NT2/D1 (cell line): ENCODE results near the gene CHST9.

Experiments used
- DNase-seq: peaks from one replicate; pipeline ENCODE4 v3.0.0-alpha.2; 2011; ENCODE audit warnings: low read depth, low spot score
- H3K27me3 ChIP-seq: 2 replicates; pipeline ENCODE4 v1.6.0; 2011; ENCODE audit warnings: mild to moderate bottlenecking; ENCODE audit not compliant: insufficient read length, insufficient read depth
- H3K36me3 ChIP-seq: 2 replicates; pipeline ENCODE4 v1.6.1; 2011; ENCODE audit warnings: mild to moderate bottlenecking, low read length, mixed read lengths; ENCODE audit not compliant: insufficient read depth, insufficient read length
- H3K4me1 ChIP-seq: 2 replicates; pipeline ENCODE4 v1.5.1; 2011; ENCODE audit not compliant: insufficient read depth, insufficient read length
- H3K4me3 ChIP-seq: 2 replicates; pipeline ENCODE4 v1.5.1; 2011; ENCODE audit warnings: low read depth; ENCODE audit not compliant: insufficient read length
- H3K9ac ChIP-seq: 2 replicates; pipeline ENCODE4 v1.6.0; 2011; ENCODE audit warnings: low read depth; ENCODE audit not compliant: insufficient read length
- H3K9me3 ChIP-seq: 2 replicates; pipeline ENCODE4 v1.5.1; 2011; ENCODE audit warnings: mild to moderate bottlenecking, low read length; ENCODE audit not compliant: insufficient read depth
- SUZ12 ChIP-seq: IDR thresholded peaks from 2 replicates; pipeline ENCODE4 v1.6.1; 2011; ENCODE audit not compliant: insufficient read length, insufficient read depth; ENCODE audit errors: extremely low read depth
- YY1 ChIP-seq: IDR thresholded peaks from 2 replicates; pipeline ENCODE4 v1.6.1; 2011; ENCODE audit not compliant: insufficient read length, insufficient read depth
- ZNF274 ChIP-seq: IDR thresholded peaks from 2 replicates; pipeline ENCODE4 v1.6.1; 2011; ENCODE audit warnings: mild to moderate bottlenecking, low read depth, low read length

The CHST9 gene

GRCh38 chr18:27141876-27142275 lies 43.2 kb downstream of the CHST9 start:
- H3K9me3 ChIP-seq = no peaks in the 10 kb centered on the region
- no peak overlapping the region for H3K4me3 ChIP-seq
- H3K36me3 ChIP-seq = no peaks in the 10 kb centered on the region
- no peak for TF ChIP-seq YY1
- TF ChIP-seq ZNF274 = no peak
- no peak for TF ChIP-seq SUZ12
- no peak for DNase-seq
- H3K27me3 ChIP-seq = no peaks in the 10 kb centered on the region
- no peaks in the 10 kb centered on the region for H3K4me1 ChIP-seq
- no peak overlapping the region for H3K9ac ChIP-seq

GRCh38 chr18:27138079-27138478 lies 47.0 kb downstream of the CHST9 start:
- DNase-seq = no peak
- no peak overlapping the region for H3K9ac ChIP-seq

GRCh38 chr18:27136208-27136535 lies 48.9 kb downstream of the CHST9 start:
- no peak for TF ChIP-seq YY1
- TF ChIP-seq SUZ12 = no peak
- TF ChIP-seq ZNF274 = no peak
- Histone ChIP-seq H3K9ac (no peak overlapping the region), H3K4me3 (no peak overlapping the region), H3K4me1 (no peaks in the 10 kb centered on the region), H3K36me3 (no peaks in the 10 kb centered on the region), H3K27me3 (no peaks in the 10 kb centered on the region), H3K9me3 (no peaks in the 10 kb centered on the region)
- DNase-seq = no peak

More at GRCh38 chr18:27138079-27138478, 47.0 kb downstream of the CHST9 start:
- no peak for TF ChIP-seq ZNF274
- no peaks in the 10 kb centered on the region for H3K36me3 ChIP-seq
- no peaks in the 10 kb centered on the region for H3K9me3 ChIP-seq
- no peak overlapping the region for H3K4me3 ChIP-seq
- H3K4me1 ChIP-seq = no peaks in the 10 kb centered on the region
- H3K27me3 ChIP-seq = no peaks in the 10 kb centered on the region

- TF ChIP-seq ZNF274 = no peak
- TF ChIP-seq SUZ12 = no peak
- no peak for TF ChIP-seq YY1
- Histone ChIP-seq H3K9me3 (no peaks in the 10 kb centered on the region), H3K27me3 (no peaks in the 10 kb centered on the region), H3K9ac (no peak overlapping the region), H3K36me3 (no peaks in the 10 kb centered on the region), H3K4me1 (no peaks in the 10 kb centered on the region), H3K4me3 (no peak overlapping the region)
- no peak for DNase-seq
These were observed 49.5 kb downstream of the CHST9 start for GRCh38 chr18:27135504-27136207.

- Histone ChIP-seq H3K36me3 (no peaks in the 10 kb centered on the region), H3K9me3 (no peaks in the 10 kb centered on the region), H3K9ac (no peak overlapping the region), H3K4me1 (no peaks in the 10 kb centered on the region), H3K27me3 (no peaks in the 10 kb centered on the region), H3K4me3 (no peak overlapping the region)
- no peak for TF ChIP-seq SUZ12
- no peak for TF ChIP-seq ZNF274
- no peak for TF ChIP-seq YY1
- DNase-seq = no peak
These were observed 55.0 kb downstream of the CHST9 start for GRCh38 chr18:27130065-27130630.

GRCh38 chr18:27124196-27124595 lies 60.9 kb downstream of the CHST9 start:
- no peaks in the 10 kb centered on the region for H3K4me1 ChIP-seq
- no peak for DNase-seq
- no peaks in the 10 kb centered on the region for H3K36me3 ChIP-seq
- no peak overlapping the region for H3K4me3 ChIP-seq
- H3K27me3 ChIP-seq = no peaks in the 10 kb centered on the region
- no peaks in the 10 kb centered on the region for H3K9me3 ChIP-seq
- H3K9ac ChIP-seq = no peak overlapping the region
- TF ChIP-seq SUZ12 = no peak
- no peak for TF ChIP-seq YY1
- no peak for TF ChIP-seq ZNF274

GRCh38 chr18:27121108-27121507 lies 64.0 kb downstream of the CHST9 start:
- Histone ChIP-seq H3K9me3 (no peaks in the 10 kb centered on the region), H3K36me3 (no peaks in the 10 kb centered on the region), H3K9ac (no peak overlapping the region), H3K4me1 (no peaks in the 10 kb centered on the region), H3K27me3 (no peaks in the 10 kb centered on the region), H3K4me3 (no peak overlapping the region)
- DNase-seq = no peak
- TF ChIP-seq ZNF274 (no peak), SUZ12 (no peak), YY1 (no peak)
